GM13976 (cell line): ENCODE measurements around the gene FAM169A.
"Not testable (repeated sequence)": the region's sequence is repeated elsewhere in the genome, so short reads cannot be mapped to it uniquely, and the experiment has no call there.

Experiments
- DNase-seq: peaks from one replicate; pipeline ENCODE4 v3.0.0; 2012; ENCODE audit warnings: low spot score
- CTCF ChIP-seq: IDR thresholded peaks from 2 replicates; pipeline ENCODE4 v1.5.1; 2012; ENCODE audit warnings: borderline replicate concordance, mild to moderate bottlenecking; ENCODE audit not compliant: insufficient read depth; ENCODE audit errors: extremely low read depth, missing control alignments, control extremely low read depth
- in situ Hi-C: fragments of 300-500 bp; cut with MboI; formaldehyde crosslinking; loops from one replicate; pipeline ENCODE4 v1.12.0; 2022; ENCODE audit warnings: low sequenced_read_pairs, mixed read lengths, inconsistent platforms; ENCODE audit not compliant: unreplicated experiment

Gene FAM169A

GRCh38 chr5:74762599-74762998 is 103.6 kb downstream of the FAM169A start:
- no peak for TF ChIP-seq CTCF

GRCh38 chr5:74761241-74761640 is 104.9 kb downstream of the FAM169A start:
- DNase-seq: no peak
- no peak for TF ChIP-seq CTCF
- in situ Hi-C loops: no loop called here

More at GRCh38 chr5:74762599-74762998, 103.6 kb downstream of the FAM169A start:
- DNase-seq: no peak
- in situ Hi-C loops: no loop called here

- in situ Hi-C loops, DNase-seq: not testable (repeated sequence)
Measured at GRCh38 chr5:74748742-74749141, 117.4 kb downstream of the FAM169A start.

GRCh38 chr5:74738406-74738805 is 127.8 kb downstream of the FAM169A start:
- no peak for TF ChIP-seq CTCF
- in situ Hi-C loops: no loop called here
- DNase-seq: no peak

- DNase-seq: no peak
- in situ Hi-C loops: no loop called here
- TF ChIP-seq CTCF: no peak
Measured at GRCh38 chr5:74736759-74737158, 129.4 kb downstream of the FAM169A start.
